Measurements from ENCODE around the gene ST7L.

ST7L gene

GRCh38 chr1:112637254-112638109, 18.5 kb upstream of the ST7L start:
- TF ChIP-seq CREB1 (IDR thresholded peaks at IDR 0.05; ENCODE audit: low read depth) (no peak), TCF12 (IDR thresholded peaks at IDR 0.05; ENCODE audit: low read depth) (no peak), NFIC (IDR thresholded peaks at IDR 0.05) (no peak), TEAD4 (IDR thresholded peaks at IDR 0.05) (no peak), RAD21 (IDR thresholded peaks at IDR 0.05; ENCODE audit: low read depth) (no peak)
- TF ChIP-seq, protein P1, sequence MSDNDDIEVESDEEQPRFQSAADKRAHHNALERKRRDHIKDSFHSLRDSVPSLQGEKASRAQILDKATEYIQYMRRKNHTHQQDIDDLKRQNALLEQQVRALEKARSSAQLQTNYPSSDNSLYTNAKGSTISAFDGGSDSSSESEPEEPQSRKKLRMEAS (IDR thresholded peaks at IDR 0.05), result no peak

- TF ChIP-seq TEAD4 (IDR thresholded peaks at IDR 0.05) (no peak), CREB1 (IDR thresholded peaks at IDR 0.05; ENCODE audit: low read depth) (no peak), EP300 (IDR thresholded peaks at IDR 0.05; ENCODE audit: borderline replicate concordance) (no peak), NFIC (IDR thresholded peaks at IDR 0.05) (no peak), REST (IDR thresholded peaks at IDR 0.05; ENCODE audit: low read depth) (no peak), ZBTB7A (IDR thresholded peaks at IDR 0.05; ENCODE audit: low read depth) (no peak), FOXM1 (IDR thresholded peaks at IDR 0.05; ENCODE audit: borderline replicate concordance, low read depth) (no peak), YY1 (IDR thresholded peaks at IDR 0.05; ENCODE audit: low read depth) (no peak), TAF1 (IDR thresholded peaks at IDR 0.05; ENCODE audit: low read depth) (no peak)
Measured at GRCh38 chr1:112636597-112637253, 17.8 kb upstream of the ST7L start.

- no peak for TF ChIP-seq EP300 (IDR thresholded peaks at IDR 0.05; ENCODE audit: borderline replicate concordance)
- TF ChIP-seq TAF1 (IDR thresholded peaks at IDR 0.05; ENCODE audit: low read depth), result no peak
- TF ChIP-seq YY1 (IDR thresholded peaks at IDR 0.05; ENCODE audit: low read depth), result no peak
- TF ChIP-seq CEBPB (IDR thresholded peaks at IDR 0.05), result no peak
- no peak for TF ChIP-seq TEAD4 (IDR thresholded peaks at IDR 0.05)
- TF ChIP-seq TCF12 (IDR thresholded peaks at IDR 0.05; ENCODE audit: low read depth), result no peak
- TF ChIP-seq REST (IDR thresholded peaks at IDR 0.05; ENCODE audit: low read depth), result no peak
- TF ChIP-seq, protein P2, sequence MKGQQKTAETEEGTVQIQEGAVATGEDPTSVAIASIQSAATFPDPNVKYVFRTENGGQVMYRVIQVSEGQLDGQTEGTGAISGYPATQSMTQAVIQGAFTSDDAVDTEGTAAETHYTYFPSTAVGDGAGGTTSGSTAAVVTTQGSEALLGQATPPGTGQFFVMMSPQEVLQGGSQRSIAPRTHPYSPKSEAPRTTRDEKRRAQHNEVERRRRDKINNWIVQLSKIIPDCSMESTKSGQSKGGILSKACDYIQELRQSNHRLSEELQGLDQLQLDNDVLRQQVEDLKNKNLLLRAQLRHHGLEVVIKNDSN (IDR thresholded peaks at IDR 0.05), result no peak
- no peak for TF ChIP-seq ZBTB7A (IDR thresholded peaks at IDR 0.05; ENCODE audit: low read depth)
Measured at GRCh38 chr1:112636056-112636455, 17.1 kb upstream of the ST7L start.

DNA sequence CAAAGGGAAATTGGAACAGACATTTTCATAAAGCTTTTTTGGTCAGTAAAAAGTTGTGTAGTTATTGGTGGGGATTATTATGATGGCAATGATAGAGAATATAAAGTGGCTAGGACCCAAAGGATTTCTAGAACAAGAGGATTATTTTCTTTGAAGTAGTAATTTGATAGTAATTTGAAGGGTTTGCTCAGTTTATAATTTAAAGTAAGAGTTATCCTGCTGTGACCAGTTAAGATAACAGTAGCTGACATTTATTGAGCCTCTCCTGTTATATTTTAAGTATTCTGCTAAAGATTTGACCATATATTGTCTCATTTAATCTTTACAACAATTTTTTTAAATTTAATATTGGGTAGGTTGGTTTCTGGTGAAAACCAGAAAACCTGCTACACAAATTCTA, 15.4 kb upstream of the ST7L start:
- TF ChIP-seq NFIC (IDR thresholded peaks at IDR 0.05), result no peak
- no peak for TF ChIP-seq EGR1 (IDR thresholded peaks at IDR 0.05)
- TF ChIP-seq REST (IDR thresholded peaks at IDR 0.05; ENCODE audit: low read depth), result no peak
- no peak for TF ChIP-seq RAD21 (IDR thresholded peaks at IDR 0.05; ENCODE audit: low read depth)
- no peak for TF ChIP-seq TAF1 (IDR thresholded peaks at IDR 0.05; ENCODE audit: low read depth)
- TF ChIP-seq YY1 (IDR thresholded peaks at IDR 0.05; ENCODE audit: low read depth), result no peak
- TF ChIP-seq TCF12 (IDR thresholded peaks at IDR 0.05; ENCODE audit: low read depth), result no peak
- no peak for TF ChIP-seq CEBPB (IDR thresholded peaks at IDR 0.05)
- TF ChIP-seq, protein P2 (IDR thresholded peaks at IDR 0.05), result no peak
- TF ChIP-seq FOXM1 (IDR thresholded peaks at IDR 0.05; ENCODE audit: borderline replicate concordance, low read depth), result no peak
- TF ChIP-seq TEAD4 (IDR thresholded peaks at IDR 0.05), result no peak
- no peak for TF ChIP-seq EP300 (IDR thresholded peaks at IDR 0.05; ENCODE audit: borderline replicate concordance)
- no peak for TF ChIP-seq CREB1 (IDR thresholded peaks at IDR 0.05; ENCODE audit: low read depth)
- TF ChIP-seq ZBTB7A (IDR thresholded peaks at IDR 0.05; ENCODE audit: low read depth), result no peak
- TF ChIP-seq, protein P1 (IDR thresholded peaks at IDR 0.05), result no peak
